K562 (cell line): ENCODE measurements around the gene PLCB1. TPM values are rescaled to one million over a fixed set of nuclear protein-coding genes. Genes with fewer than 3 reads are reported as not detected.

Experiments
- ATAC-seq: fragments of 200-7000 bp; cut with Tn5 transposase; 3 replicates; pipeline ENCODE4 v1.9.1; 2020; ENCODE audit warnings: moderate library complexity
- BruUV-seq: library from RNA; stranded (reverse); fragments of 400-500 nt; replicated peaks from 2 replicates; lab custom pipeline; 2021; lab: Mats Ljungman, UMichigan
- CTCF ChIA-PET: fragments of 300-600 bp; formaldehyde crosslinking; extraction: SDS; loops from one replicate; lab custom pipeline; 2021; ENCODE audit warnings: low intra/inter-chr PET ratio; lab: Yijun Ruan, JAX
- POLR2A ChIA-PET: fragments of 300-600, 350-650 bp; sonication (Branson Sonifier 250); formaldehyde crosslinking; extraction: SDS; loops from one replicate; lab custom pipeline; 2021; ENCODE audit warnings: antibody characterized with exemption, inconsistent platforms; lab: Yijun Ruan, JAX
- DNase-seq, 4 experiments: peaks; one replicate each; pipeline versions ENCODE4 v3.0.0 to v3.0.0-alpha.2; 2011 to 2018; ENCODE audit warnings: low spot score in 3 of 4, mixed read lengths in 3 of 4; ENCODE audit errors: extremely low read depth in 1 of 4
- FAIRE-seq: peaks from 2 replicates; lab custom pipeline; 2011; peaks lifted over from hg19 to GRCh38; lab: Jason Lieb, UNC
- H2AFZ ChIP-seq: 2 replicates; pipeline ENCODE4 v1.6.0; 2011; ENCODE audit warnings: low read depth, low read length, control low read depth, inconsistent platforms
- H3K27ac ChIP-seq: fragments of 200-600 bp; 3 replicates; pipeline ENCODE4 v1.8.0; 2011; ENCODE audit warnings: low read depth, mild to moderate bottlenecking, control low read depth, inconsistent platforms, low read length, moderate library complexity, mixed read lengths; ENCODE audit errors: extremely low read depth
- H3K27me3 ChIP-seq, 2 experiments: fragments of 300-600 bp in 1 of 2; 2 replicates in 1 of 2; 3 replicates in 1 of 2; pipeline versions ENCODE4 v1.6.0 to v1.8.0; 2011; ENCODE audit warnings: inconsistent platforms in 2 of 2, low read length in 2 of 2, mild to moderate bottlenecking in 1 of 2, mixed read lengths in 1 of 2, moderate library complexity in 1 of 2; ENCODE audit not compliant: control insufficient read depth in 2 of 2, insufficient read depth in 2 of 2
- H3K36me3 ChIP-seq: fragments of 300-600 bp; 3 replicates; pipeline ENCODE4 v1.8.0; 2011; ENCODE audit warnings: mild to moderate bottlenecking, low read length, inconsistent platforms; ENCODE audit not compliant: control insufficient read depth, insufficient read depth
- H3K4me1 ChIP-seq, 2 experiments: fragments of 200-600 bp in 1 of 2; replicated peaks in 1 of 2; 2 replicates in 1 of 2; 3 replicates in 1 of 2; pipeline versions ENCODE4 v1.5.1 to v1.8.0; 2011; ENCODE audit warnings: inconsistent platforms in 2 of 2, low read length in 2 of 2, mild to moderate bottlenecking in 1 of 2, mixed read lengths in 1 of 2, moderate library complexity in 1 of 2; ENCODE audit not compliant: control insufficient read depth in 2 of 2, insufficient read depth in 2 of 2
- H3K4me2 ChIP-seq: 2 replicates; pipeline ENCODE4 v1.6.1; 2011; ENCODE audit warnings: low read length, control low read depth, inconsistent platforms, mixed read lengths; ENCODE audit not compliant: insufficient read depth
- H3K4me3 ChIP-seq: fragments of 200-600 bp; sonication (generic), shearing (Covaris generic); 2 replicates; pipeline ENCODE4 v1.5.1; 2016; ENCODE audit warnings: control low read depth, inconsistent platforms
- H3K79me2 ChIP-seq: fragments of 200-600 bp; 3 replicates; pipeline ENCODE4 v1.8.0; 2011; ENCODE audit warnings: low read length, inconsistent platforms; ENCODE audit not compliant: control insufficient read depth, insufficient read depth
- H3K9ac ChIP-seq, 2 experiments: 2 replicates each; pipeline versions ENCODE4 v1.6.0 to v1.6.1; 2011; ENCODE audit warnings: low read depth in 2 of 2, low read length in 2 of 2, control low read depth in 1 of 2, inconsistent platforms in 1 of 2, mild to moderate bottlenecking in 1 of 2, mixed read lengths in 1 of 2; ENCODE audit not compliant: insufficient read depth in 1 of 2
- H3K9me1 ChIP-seq: one replicate; pipeline ENCODE4 v1.6.0; 2011; ENCODE audit warnings: inconsistent platforms, mild to moderate bottlenecking, low read length, moderate library complexity; ENCODE audit not compliant: control insufficient read depth, insufficient read depth
- H3K9me3 ChIP-seq: replicated peaks from 2 replicates; pipeline ENCODE4 v1.5.1; 2011; ENCODE audit warnings: low read depth, low read length, inconsistent platforms; ENCODE audit not compliant: control insufficient read depth, insufficient read depth
- H4K20me1 ChIP-seq: replicated peaks from 2 replicates; pipeline ENCODE4 v1.6.1; 2011; ENCODE audit warnings: low read length, inconsistent platforms, mixed read lengths; ENCODE audit not compliant: control insufficient read depth, insufficient read depth
- ARID3B ChIP-seq: fragments of 250-450 bp; sonication (Bioruptor Pico); IDR thresholded peaks from 2 replicates; pipeline ENCODE4 v1.4.0; 2020; ENCODE audit warnings: borderline replicate concordance
- BRCA1 ChIP-seq, 2 experiments: fragments of 450-650 bp in 1 of 2; sonication (generic) in 1 of 2; formaldehyde crosslinking in 1 of 2; IDR thresholded peaks; 2 replicates each; pipeline versions ENCODE4 v1.5.0 to v1.6.1; 2017 to 2020; ENCODE audit warnings: mild to moderate bottlenecking in 1 of 2, missing genetic modification reagents in 1 of 2
- BRD9 ChIP-seq: fragments of 450-650 bp; IDR thresholded peaks from 2 replicates; pipeline ENCODE4 v1.6.1; 2018; ENCODE audit warnings: low read depth; ENCODE audit not compliant: partially characterized antibody
- CBX1 ChIP-seq: sonication (generic); IDR thresholded peaks from 2 replicates; pipeline ENCODE4 v1.6.1; 2016; ENCODE audit warnings: antibody characterized with exemption, low read depth, mild to moderate bottlenecking
- DEAF1 ChIP-seq: fragments of 450-650 bp; formaldehyde crosslinking; IDR thresholded peaks from 2 replicates; pipeline ENCODE4 v1.4.0; 2020; ENCODE audit warnings: mild to moderate bottlenecking, moderate library complexity
- ILF3 ChIP-seq: fragments of 450-650 bp; IDR thresholded peaks from 2 replicates; pipeline ENCODE4 v1.6.1; 2018; ENCODE audit warnings: antibody characterized with exemption, mild to moderate bottlenecking, moderate library complexity, borderline replicate concordance
- KLF16 ChIP-seq: IDR thresholded peaks from 2 replicates; pipeline ENCODE4 v1.6.1; 2016; ENCODE audit warnings: antibody characterized with exemption
- MCM7 ChIP-seq, 2 experiments: fragments of 450-650 bp; IDR thresholded peaks; 2 replicates each; pipeline ENCODE4 v1.6.1; 2016 to 2018
- MED1 ChIP-seq: sonication (generic); formaldehyde crosslinking; IDR thresholded peaks from 2 replicates; pipeline ENCODE4 v1.8.1; 2023; ENCODE audit warnings: missing genetic modification reagents, borderline replicate concordance
- MEF2A ChIP-seq: IDR thresholded peaks from 2 replicates; pipeline ENCODE4 v1.6.1; 2011; ENCODE audit warnings: low read depth, mild to moderate bottlenecking, low read length, moderate library complexity; ENCODE audit not compliant: control insufficient read depth
- NFE2L1 ChIP-seq: fragments of 450-650 bp; IDR thresholded peaks from 2 replicates; pipeline ENCODE4 v1.6.1; 2016; ENCODE audit warnings: missing genetic modification characterization, low read depth, mild to moderate bottlenecking, missing compliant biosample characterization, moderate library complexity, borderline replicate concordance
- PHB ChIP-seq: fragments of 250-450 bp; sonication (Bioruptor Pico); IDR thresholded peaks from 2 replicates; pipeline ENCODE4 v1.5.0; 2021
- POLR2A ChIP-seq: fragments of 450-650 bp; conservative IDR thresholded peaks from 2 replicates; pipeline ENCODE4 v1.6.1; 2016
- ZBTB1 ChIP-seq: sonication (generic); formaldehyde crosslinking; IDR thresholded peaks from 2 replicates; pipeline ENCODE4 v1.8.1; 2023; ENCODE audit warnings: missing genetic modification reagents, low read depth, mild to moderate bottlenecking, borderline replicate concordance
- ZFP30 ChIP-seq: fragments of 250-450 bp; sonication (Bioruptor Pico); IDR thresholded peaks from 2 replicates; pipeline ENCODE4 v1.8.0; 2022; ENCODE audit warnings: moderate library complexity, mild to moderate bottlenecking, inconsistent platforms, borderline replicate concordance
- WGBS: fragments of 100-300 bp; shearing (Covaris generic); methylation state at CpG from one replicate; pipeline ENCODE4 v1.1.6; 2016; ENCODE audit warnings: low coverage, mixed read lengths; ENCODE audit not compliant: insufficient coverage; ENCODE audit errors: missing lambda C conversion rate; 5-methylcytosine and 5-hydroxymethylcytosine counted together
- in situ Hi-C: fragments of 300-500 bp; cut with MboI; formaldehyde crosslinking; loops from 4 replicates; pipeline ENCODE4 v1.15.0; 2018; ENCODE audit warnings: inconsistent platforms, mixed read lengths
- intact Hi-C: fragments of 100-400 bp; cut with micrococcal nuclease; formaldehyde crosslinking; loops from 2 replicates; pipeline ENCODE4 v1.14.2; 2022
- polyA plus RNA-seq, 8 experiments: library from polyadenylated mRNA; depleted of rRNA in 4 of 8; stranded (reverse) in 5 of 8; unstranded in 3 of 8; fragments of >200 nt; fragmentation: Nextera tagmentation in 2 of 8; fragmentation: Illumina TruSeq in 1 of 8; extraction: Ambion mirVana in 2 of 8; extraction: Trizol in 1 of 8; gene quantifications; 2 replicates each; pipeline versions ENCODE4 v1.2.1 to v1.2.3, GENCODE V29; 2011 to 2014; ENCODE audit warnings: inconsistent platforms in 1 of 8, missing spikeins in 1 of 8
- total RNA-seq, 7 experiments: library from RNA; depleted of rRNA in 6 of 7; stranded (reverse); fragments of >200 nt in 6 of 7; fragmentation: Illumina TruSeq in 2 of 7; extraction: Trizol in 2 of 7; gene quantifications; 2 replicates each; pipeline versions ENCODE4 v1.2.1 to v1.2.3, GENCODE V29; 2011 to 2021; ENCODE audit warnings: low replicate concordance in 1 of 7

Gene PLCB1
- total and polyA plus RNA-seq, 9 of the 15 experiments (the other 6 are each of a cell fraction or from before 2014, with no cell fraction given), result 0.34 to 3.1 (median 1.3) TPM

DNA sequence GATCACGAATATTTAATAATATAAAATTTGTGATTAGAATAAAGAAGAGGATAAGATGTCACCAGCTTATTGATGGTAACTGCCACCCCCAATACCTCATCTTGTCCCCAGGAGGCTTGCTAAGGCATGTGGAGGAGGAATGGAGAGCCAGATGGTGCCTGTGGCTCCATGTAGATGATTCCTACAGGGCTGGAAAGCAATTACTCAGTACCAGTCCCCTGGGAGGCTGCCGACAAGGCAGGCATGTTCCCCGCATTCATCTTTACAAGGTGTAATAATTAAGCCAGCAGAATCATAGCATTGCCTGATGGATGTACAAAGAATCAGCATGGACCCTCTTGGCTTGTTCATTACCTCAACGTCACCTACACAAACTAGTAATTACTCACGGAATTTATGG is 155.3 kb downstream of the PLCB1 start (continued):
- no peak for TF ChIP-seq BRD9
- no peak for TF ChIP-seq ARID3B
- no peak for TF ChIP-seq ZFP30
- no peak for TF ChIP-seq POLR2A
- TF ChIP-seq MEF2A, result no peak
- no peak for TF ChIP-seq DEAF1 (CRISPR knock-in tag)
- no peak for TF ChIP-seq MED1 (CRISPR knock-in tag)
- no peak for TF ChIP-seq MCM7 (IDR thresholded peaks at IDR 0.05)
- TF ChIP-seq NFE2L1 (tag), result no peak
- no peak for TF ChIP-seq ILF3

DNA sequence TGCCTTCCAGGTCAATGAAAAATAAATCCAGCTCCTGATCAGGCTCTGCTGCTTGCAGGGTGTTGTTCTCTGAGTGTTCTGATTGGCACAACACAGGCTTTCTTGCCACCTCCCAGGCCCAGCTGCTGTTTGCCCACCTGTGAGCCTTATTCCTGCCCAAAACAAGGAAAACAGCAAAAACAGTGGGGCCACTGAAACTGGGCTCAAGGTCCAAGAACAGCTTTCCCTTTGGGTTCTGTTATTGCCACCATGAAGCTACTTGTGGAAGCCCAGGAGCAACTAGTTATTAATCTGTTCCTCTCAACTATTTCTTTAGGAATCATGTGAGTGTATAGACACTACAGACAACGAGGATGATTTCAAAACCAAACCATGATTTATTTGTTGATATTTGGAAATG is 159.1 kb downstream of the PLCB1 start:
- WGBS, result 13% methylated on average over 1 of the region's 1 CpG
- Histone ChIP-seq H3K9ac (no peak overlapping the region), H3K36me3 (no peaks in the 10 kb centered on the region), H3K27ac (no peak overlapping the region), H3K9me1 (no peaks in the 10 kb centered on the region), H3K4me3 (no peak overlapping the region), H3K9me3 (no peaks in the 10 kb centered on the region), H3K4me1 (no peaks in the 10 kb centered on the region), H3K27me3 (no peaks in the 10 kb centered on the region), H4K20me1 (no peaks in the 10 kb centered on the region), H3K79me2 (no peaks in the 10 kb centered on the region), H2AFZ (no peak overlapping the region), H3K4me2 (no peak overlapping the region)
- ChIA-PET POLR2A (no interaction called here), CTCF (no interaction called here)
- in situ Hi-C loops, result no loop called here
- TF ChIP-seq BRCA1 (IDR thresholded peaks at IDR 0.05) (no peak), BRCA1 (CRISPR knock-in tag; IDR thresholded peaks at IDR 0.05) (no peak), CBX1 (no peak), KLF16 (no peak), ZBTB1 (CRISPR knock-in tag) (no peak), PHB (CRISPR knock-in tag) (no peak)
- no peak for ATAC-seq
- intact Hi-C loops, result no loop called here
- DNase-seq, result no peak
- no peak for FAIRE-seq
- BruUV-seq, result no TSS peak
